ENCODE data around the gene CCK. TPM values are rescaled to one million over a fixed set of nuclear protein-coding genes. Genes with fewer than 3 reads are reported as not detected.

CCK gene
- total RNA-seq, 1 experiment from 2014 or later: not detected

GRCh38 chr3:42262525-42262924 lies 3.5 kb downstream of the CCK start:
- Histone ChIP-seq H3K9me3 (ENCODE audit: low read length) (no peaks in the 10 kb centered on the region), H3F3A (ENCODE audit: low read length, unreplicated experiment) (no peaks in the 10 kb centered on the region), H3K4me3 (ENCODE audit: low read length) (no peak overlapping the region), H3K4me1 (ENCODE audit: insufficient read depth, low read length) (peaks cover 22% of the 10 kb centered on the region), H3K9ac (ENCODE audit: low read length) (no peak overlapping the region), H3K27me3 (ENCODE audit: low read length) (peaks cover 9% of the 10 kb centered on the region; the same call in 1 of the 2 replicates), H3K79me2 (ENCODE audit: low read length) (no peaks in the 10 kb centered on the region), H4K20me1 (ENCODE audit: low read length) (no peaks in the 10 kb centered on the region), H3K9me2 (replicated peaks; ENCODE audit: low read length) (no peaks in the 10 kb centered on the region), H3K4me2 (ENCODE audit: low read length) (peak overlapping the region; percentile 69; the same call in 1 of the 2 replicates), H3K27ac (ENCODE audit: low read length) (no peak overlapping the region), H3K36me3 (ENCODE audit: low read depth, low read length) (no peaks in the 10 kb centered on the region), H2AFZ (ENCODE audit: low read length) (no peak overlapping the region)
- ChIA-PET POLR2A (ENCODE audit: unreplicated experiment) (no interaction called here), CTCF (interaction anchor here (0.9 to 1.7 kb wide), 2 partner anchors 15 to 33 kb away, joined by 4 to 5 read pairs; no protein-coding TSS in a partner anchor)
- intact Hi-C loops (cut with micrococcal nuclease): no loop called here
- no peak for TF ChIP-seq EZH2 (IDR thresholded peaks at IDR 0.05; ENCODE audit: low read length, unreplicated experiment)
- no peak for TF ChIP-seq EZH2phosphoT487 (IDR thresholded peaks at IDR 0.05; ENCODE audit: borderline replicate concordance, low read length)
- no peak for TF ChIP-seq CTCF (conservative IDR thresholded peaks at IDR 0.05; ENCODE audit: low read depth, low read length)
- ATAC-seq: peak; percentile 91
- DNase-seq: peak; percentile 94
- no TSS peak for BruUV-seq (replicated peaks)

- Histone ChIP-seq H3K9ac (ENCODE audit: low read length) (no peak overlapping the region), H3K79me2 (ENCODE audit: low read length) (no peaks in the 10 kb centered on the region), H3K4me3 (ENCODE audit: low read length) (no peak overlapping the region), H3F3A (ENCODE audit: low read length, unreplicated experiment) (no peaks in the 10 kb centered on the region), H3K4me2 (ENCODE audit: low read length) (peak overlapping the region; percentile 56; the same call in 1 of the 2 replicates), H3K9me3 (ENCODE audit: low read length) (no peaks in the 10 kb centered on the region), H3K4me1 (ENCODE audit: insufficient read depth, low read length) (peaks cover 44% of the 10 kb centered on the region), H3K27me3 (ENCODE audit: low read length) (no peaks in the 10 kb centered on the region), H3K36me3 (ENCODE audit: low read depth, low read length) (no peaks in the 10 kb centered on the region), H2AFZ (ENCODE audit: low read length) (no peak overlapping the region), H3K9me2 (replicated peaks; ENCODE audit: low read length) (no peaks in the 10 kb centered on the region), H3K27ac (ENCODE audit: low read length) (no peak overlapping the region), H4K20me1 (ENCODE audit: low read length) (no peaks in the 10 kb centered on the region)
- intact Hi-C loops (cut with micrococcal nuclease): loop anchor here (5.0 kb wide), 1 partner anchor 120 kb away; no protein-coding TSS in a partner anchor
- DNase-seq (no peak), ATAC-seq (no peak)
- no peak for TF ChIP-seq CTCF (conservative IDR thresholded peaks at IDR 0.05; ENCODE audit: low read depth, low read length)
- no peak for TF ChIP-seq EZH2phosphoT487 (IDR thresholded peaks at IDR 0.05; ENCODE audit: borderline replicate concordance, low read length)
- no peak for TF ChIP-seq EZH2 (IDR thresholded peaks at IDR 0.05; ENCODE audit: low read length, unreplicated experiment)
- CTCF ChIA-PET: no interaction called here
- no TSS peak for BruUV-seq (replicated peaks)
- POLR2A ChIA-PET (ENCODE audit: unreplicated experiment): no interaction called here
These were observed 9.0 kb downstream of the CCK start for GRCh38 chr3:42257007-42257406.

DNA sequence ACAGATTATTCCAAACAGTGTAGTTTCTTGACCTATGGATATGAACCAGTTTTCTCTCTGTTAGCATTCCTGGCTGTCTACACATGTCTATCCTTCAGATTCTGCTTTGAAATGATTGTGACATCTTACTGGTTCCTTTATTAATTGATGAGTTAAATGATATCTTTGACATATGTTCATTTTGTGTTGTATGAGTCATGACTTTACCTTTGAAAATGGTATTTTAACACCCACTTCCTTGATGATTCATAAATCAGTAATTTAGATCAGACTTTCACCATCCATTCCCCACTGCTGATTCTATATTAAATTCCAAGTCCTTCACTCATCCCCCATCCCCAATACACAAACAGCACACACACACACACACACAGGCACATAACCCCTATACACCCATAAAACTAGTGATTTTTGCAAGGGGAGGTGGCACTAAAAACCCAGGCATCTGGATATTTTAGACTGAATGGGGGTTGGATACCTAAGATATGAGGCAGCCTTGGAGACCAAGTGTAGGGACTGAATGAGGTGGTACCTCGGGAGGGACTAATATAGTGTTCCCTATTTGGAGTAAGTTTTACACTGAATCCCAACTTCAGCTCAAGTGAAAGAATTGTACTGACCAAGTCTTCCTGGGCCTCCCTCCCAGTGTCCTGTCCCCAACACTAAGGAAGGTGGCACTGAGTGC lies 9.7 kb downstream of the CCK start:
- H3F3A ChIP-seq (ENCODE audit: low read length, unreplicated experiment): no peaks in the 10 kb centered on the region
- no peak overlapping the region for H3K4me3 ChIP-seq (ENCODE audit: low read length)
- DNase-seq (peak; percentile 94), ATAC-seq (peak; percentile 80)
- intact Hi-C loops (cut with micrococcal nuclease): loop anchor here (5.0 kb wide), 1 partner anchor 121 kb away; no protein-coding TSS in a partner anchor
- H3K27ac ChIP-seq (ENCODE audit: low read length): peak overlapping the region; percentile 14; the same call in 1 of the 2 replicates
- ChIA-PET POLR2A (ENCODE audit: unreplicated experiment) (no interaction called here), CTCF (no interaction called here)
- no peaks in the 10 kb centered on the region for H3K79me2 ChIP-seq (ENCODE audit: low read length)
- no peak overlapping the region for H3K9ac ChIP-seq (ENCODE audit: low read length)
- no peaks in the 10 kb centered on the region for H3K9me3 ChIP-seq (ENCODE audit: low read length)
- no peaks in the 10 kb centered on the region for H3K9me2 ChIP-seq (replicated peaks; ENCODE audit: low read length)
- no peaks in the 10 kb centered on the region for H3K27me3 ChIP-seq (ENCODE audit: low read length)
- H2AFZ ChIP-seq (ENCODE audit: low read length): no peak overlapping the region
- H3K36me3 ChIP-seq (ENCODE audit: low read depth, low read length): no peaks in the 10 kb centered on the region
- TF ChIP-seq EZH2 (IDR thresholded peaks at IDR 0.05; ENCODE audit: low read length, unreplicated experiment) (no peak), CTCF (conservative IDR thresholded peaks at IDR 0.05; ENCODE audit: low read depth, low read length) (no peak), EZH2phosphoT487 (IDR thresholded peaks at IDR 0.05; ENCODE audit: borderline replicate concordance, low read length) (no peak)
- H3K4me2 ChIP-seq (ENCODE audit: low read length): peak overlapping the region; percentile 56
- peaks cover 36% of the 10 kb centered on the region for H3K4me1 ChIP-seq (ENCODE audit: insufficient read depth, low read length)
- BruUV-seq (replicated peaks): no TSS peak
- no peaks in the 10 kb centered on the region for H4K20me1 ChIP-seq (ENCODE audit: low read length)
